Tibial nerve (tissue), 4 donors: ENCODE measurements around the gene GHRL. TPM values are rescaled to one million over a fixed set of nuclear protein-coding genes. Genes with fewer than 3 reads are reported as not detected.

Source experiments
- DNase-seq, 2 donors: peaks; one replicate each; pipeline ENCODE4 v3.0.0-alpha.2; 2019; ENCODE audit warnings: low spot score in 2 of 2
- H3K27ac ChIP-seq, 4 donors: fragments of 200-600 bp; sonication (generic) in 3 of 4; one replicate each; pipeline ENCODE4 v1.5.1; 2017 to 2019; ENCODE audit warnings: mild to moderate bottlenecking in 1 of 4
- H3K27me3 ChIP-seq, 2 donors: fragments of 200-600 bp; sonication (generic) in 1 of 2; one replicate each; pipeline versions ENCODE4 v1.5.1 to v1.6.0; 2017 to 2019
- H3K36me3 ChIP-seq, 3 donors: fragments of 200-600 bp; sonication (generic); one replicate each; pipeline ENCODE4 v1.5.1; 2018 to 2019
- H3K4me1 ChIP-seq, 4 donors: fragments of 200-600 bp; sonication (generic) in 3 of 4; one replicate each; pipeline ENCODE4 v1.5.1; 2017 to 2019
- H3K4me3 ChIP-seq, 4 donors: fragments of 200-600 bp; sonication (generic) in 3 of 4; one replicate each; pipeline ENCODE4 v1.5.1; 2017 to 2019; ENCODE audit warnings: mild to moderate bottlenecking in 1 of 4, moderate library complexity in 1 of 4
- H3K9me3 ChIP-seq, 4 donors: fragments of 200-600 bp; sonication (generic) in 3 of 4; one replicate each; pipeline ENCODE4 v1.5.1; 2017 to 2019
- CTCF ChIP-seq, 5 experiments: fragments of 200-600 bp in 3 of 5; fragments of 450-650 bp in 2 of 5; sonication (generic) in 3 of 5; IDR thresholded peaks; one replicate each; pipeline ENCODE4 v1.5.1; 2016 to 2019; ENCODE audit warnings: antibody characterized with exemption in 5 of 5, mild to moderate bottlenecking in 3 of 5, moderate library complexity in 2 of 5
- EP300 ChIP-seq, 2 donors: sonication (generic); formaldehyde crosslinking; IDR thresholded peaks; one replicate each; pipeline ENCODE4 v1.6.1; 2017; ENCODE audit warnings: antibody characterized with exemption in 2 of 2, mild to moderate bottlenecking in 1 of 2
- POLR2A ChIP-seq, 2 donors: fragments of 450-650 bp; IDR thresholded peaks; one replicate each; pipeline ENCODE4 v1.6.1; 2017; ENCODE audit warnings: antibody characterized with exemption in 2 of 2, mild to moderate bottlenecking in 2 of 2, moderate library complexity in 2 of 2
- WGBS, 2 donors: methylation state at CpG; one replicate each; pipeline ENCODE4 v1.1.5; 2018; 5-methylcytosine and 5-hydroxymethylcytosine counted together
- total RNA-seq, 4 donors: library from RNA; depleted of rRNA; stranded (reverse); fragments of >200 nt; gene quantifications; one replicate each; pipeline ENCODE4 v1.1.0, GENCODE V29; 2016

GHRL gene
- total RNA-seq, 4 donors from 2014 or later: 0.60 to 3.7 (median 2.9) TPM; not detected in 1

- no peak for DNase-seq
- peaks cover 0 to 7% (median 0%) of the 10 kb centered on the region in 4 donors for H3K4me1 ChIP-seq
- TF ChIP-seq POLR2A (IDR thresholded peaks at IDR 0.05): no peak
- no peak for TF ChIP-seq CTCF (IDR thresholded peaks at IDR 0.05)
- H3K9me3 ChIP-seq: no peaks in the 10 kb centered on the region
- peaks cover 0 to 68% (median 29%) of the 10 kb centered on the region in 3 donors for H3K36me3 ChIP-seq
- 88 to 90% methylated on average over 13 of the region's 13 CpGs for WGBS, 2 donors
- H3K27me3 ChIP-seq: no peaks in the 10 kb centered on the region
- no peak overlapping the region for H3K4me3 ChIP-seq
- H3K27ac ChIP-seq: no peak overlapping the region
Measured at GRCh38 chr3:10279384-10280176, 13.2 kb downstream of the GHRL start.

GRCh38 chr3:10278501-10278900 lies 14.2 kb downstream of the GHRL start:
- Histone ChIP-seq H3K27me3 (no peaks in the 10 kb centered on the region), H3K9me3 (no peaks in the 10 kb centered on the region), H3K4me3 (no peak overlapping the region), H3K4me1 (peaks cover 0 to 18% (median 6%) of the 10 kb centered on the region in 4 donors), H3K36me3 (peaks cover 0 to 60% (median 29%) of the 10 kb centered on the region in 3 donors), H3K27ac (peak overlapping the region in 1 of 4 donors; percentile 13)
- no peak for DNase-seq
- 100% methylated on average over 1 of the region's 1 CpG for WGBS, 2 donors
- TF ChIP-seq POLR2A (IDR thresholded peaks at IDR 0.05) (no peak), EP300 (IDR thresholded peaks at IDR 0.05) (no peak), CTCF (IDR thresholded peaks at IDR 0.05) (no peak)

- peaks cover 0 to 68% (median 29%) of the 10 kb centered on the region in 3 donors for H3K36me3 ChIP-seq
- DNase-seq: no peak
- 73 to 89% methylated on average over 3 of the region's 3 CpGs for WGBS, 2 donors
Measured at GRCh38 chr3:10277115-10277625, 15.6 kb downstream of the GHRL start.

GRCh38 chr3:10274601-10275000 lies 18.1 kb downstream of the GHRL start:
- TF ChIP-seq POLR2A (IDR thresholded peaks at IDR 0.05): no peak
- no peak for TF ChIP-seq EP300 (IDR thresholded peaks at IDR 0.05)
- TF ChIP-seq CTCF (IDR thresholded peaks at IDR 0.05): no peak
- Histone ChIP-seq H3K27me3 (no peaks in the 10 kb centered on the region), H3K9me3 (no peaks in the 10 kb centered on the region), H3K4me3 (no peak overlapping the region), H3K4me1 (peaks cover 0 to 25% (median 11%) of the 10 kb centered on the region in 4 donors), H3K27ac (no peak overlapping the region), H3K36me3 (peaks cover 0 to 71% (median 16%) of the 10 kb centered on the region in 3 donors)
- WGBS, 2 donors: 57 to 79% methylated on average over 1 of the region's 1 CpG
- no peak for DNase-seq

More at GRCh38 chr3:10277115-10277625, 15.6 kb downstream of the GHRL start:
- TF ChIP-seq CTCF (IDR thresholded peaks at IDR 0.05) (no peak), POLR2A (IDR thresholded peaks at IDR 0.05) (no peak), EP300 (IDR thresholded peaks at IDR 0.05) (no peak)
- Histone ChIP-seq H3K4me1 (peaks cover 0 to 26% (median 11%) of the 10 kb centered on the region in 4 donors), H3K4me3 (no peak overlapping the region), H3K27ac (no peak overlapping the region), H3K27me3 (no peaks in the 10 kb centered on the region), H3K9me3 (no peaks in the 10 kb centered on the region)

GRCh38 chr3:10273702-10274305 lies 18.9 kb downstream of the GHRL start:
- Histone ChIP-seq H3K27me3 (no peaks in the 10 kb centered on the region), H3K36me3 (peaks cover 0 to 70% (median 13%) of the 10 kb centered on the region in 3 donors), H3K27ac (no peak overlapping the region), H3K4me3 (no peak overlapping the region), H3K4me1 (peaks cover 0 to 25% (median 11%) of the 10 kb centered on the region in 4 donors), H3K9me3 (no peaks in the 10 kb centered on the region)
- WGBS, 2 donors: 32 to 33% methylated on average over 1 of the region's 1 CpG
- DNase-seq: no peak
- no peak for TF ChIP-seq CTCF (IDR thresholded peaks at IDR 0.05)
